Natural killer cell (primary cell): Measurements from ENCODE around the gene TESMIN. TPM values are rescaled to one million over a fixed set of nuclear protein-coding genes. Genes with fewer than 3 reads are reported as not detected.

ENCODE experiments used
- ATAC-seq, 3 donors: fragments of 150-1000 bp in 2 of 3; fragments of 200-7000 bp in 1 of 3; cut with Tn5 transposase; 1 replicate in 1 of 3; 2 replicates in 2 of 3; pipeline ENCODE4 v1.10.0; 2021; ENCODE audit warnings: mild to moderate bottlenecking in 2 of 3, moderate library complexity in 2 of 3
- DNase-seq, 2 donors: peaks; one replicate each; pipeline versions ENCODE4 v3.0.0 to v3.0.0-alpha.2; 2013 to 2021; ENCODE audit warnings: mixed read lengths in 1 of 2
- H3K27ac ChIP-seq: one replicate; pipeline ENCODE4 v1.5.1; 2013; ENCODE audit warnings: mild to moderate bottlenecking, low read length
- H3K27me3 ChIP-seq: one replicate; pipeline ENCODE4 v1.6.1; 2013; ENCODE audit warnings: low read length; ENCODE audit not compliant: control insufficient read depth, insufficient read depth
- H3K36me3 ChIP-seq: one replicate; pipeline ENCODE4 v1.6.1; 2013; ENCODE audit warnings: low read length; ENCODE audit not compliant: control insufficient read depth, insufficient read depth
- H3K4me1 ChIP-seq: one replicate; pipeline ENCODE4 v1.6.1; 2013; ENCODE audit warnings: low read length; ENCODE audit not compliant: control insufficient read depth, insufficient read depth
- H3K4me3 ChIP-seq: one replicate; pipeline ENCODE4 v1.5.1; 2013; ENCODE audit warnings: low read length
- H3K9me3 ChIP-seq: one replicate; pipeline ENCODE4 v1.6.1; 2013; ENCODE audit warnings: low read length; ENCODE audit not compliant: control insufficient read depth, insufficient read depth
- H3K27ac Mint-ChIP-seq, 2 donors: one replicate each; pipeline ENCODE4 v1.8.0; 2022; ENCODE audit warnings: mild to moderate bottlenecking in 2 of 2, mixed read lengths in 2 of 2, moderate library complexity in 1 of 2
- H3K27me3 Mint-ChIP-seq, 2 donors: one replicate each; pipeline ENCODE4 v1.8.0; 2022; ENCODE audit warnings: low read depth in 2 of 2, mixed read lengths in 2 of 2
- H3K36me3 Mint-ChIP-seq: one replicate; pipeline ENCODE4 v1.8.0; 2022; ENCODE audit warnings: mixed read lengths
- H3K4me1 Mint-ChIP-seq, 2 donors: one replicate each; pipeline ENCODE4 v1.8.0; 2022; ENCODE audit warnings: mixed read lengths in 2 of 2
- H3K4me3 Mint-ChIP-seq: one replicate; pipeline ENCODE4 v1.8.0; 2022; ENCODE audit warnings: mild to moderate bottlenecking, moderate library complexity, mixed read lengths
- H3K9me3 Mint-ChIP-seq, 2 donors: one replicate each; pipeline ENCODE4 v1.8.0; 2022; ENCODE audit warnings: mixed read lengths in 2 of 2
- CTCF ChIP-seq: fragments of 200-600 bp; IDR thresholded peaks from one replicate; pipeline ENCODE4 v1.8.0; 2022; ENCODE audit warnings: antibody characterized with exemption
- WGBS: methylation state at CpG from one replicate; pipeline ENCODE4 v1.1.7; 2013; ENCODE audit warnings: missing lambda C conversion rate; ENCODE audit not compliant: insufficient coverage; 5-methylcytosine and 5-hydroxymethylcytosine counted together
- intact Hi-C: fragments of 100-400 bp; cut with micrococcal nuclease; formaldehyde crosslinking; loops from one replicate; pipeline ENCODE4 v1.14.2; 2022
- total RNA-seq, 4 donors: library from RNA; stranded (reverse); fragments of 120-200 nt in 1 of 4; gene quantifications; one replicate each; pipeline versions ENCODE4 v1.2.3 to v1.2.4, GENCODE V29; 2013 to 2022

The TESMIN gene
- total RNA-seq, 3 donors from 2014 or later (not counting 1 experiment from before 2014, with no cell fraction given): 1.1 to 3.9 (median 1.1) TPM

- peaks cover 0 to 2% of the 10 kb centered on the region in 2 donors for H3K9me3 Mint-ChIP-seq
- peaks cover 3% of the 10 kb centered on the region for H3K9me3 ChIP-seq
- H3K27me3 ChIP-seq: peaks cover 2% of the 10 kb centered on the region
- ATAC-seq: no peak
- DNase-seq: no peak
- TF ChIP-seq CTCF: no peak
- peaks cover 9% of the 10 kb centered on the region for H3K4me1 ChIP-seq
- H3K36me3 Mint-ChIP-seq: no peaks in the 10 kb centered on the region
- peaks cover 19 to 31% of the 10 kb centered on the region in 2 donors for H3K27me3 Mint-ChIP-seq
- intact Hi-C loops: no loop called here
- H3K36me3 ChIP-seq: no peaks in the 10 kb centered on the region
- H3K4me3 ChIP-seq: no peak overlapping the region
- no peak overlapping the region for H3K4me3 Mint-ChIP-seq
- no peak overlapping the region for H3K27ac ChIP-seq
- 93% methylated on average over 10 of the region's 10 CpGs for WGBS
- H3K4me1 Mint-ChIP-seq: peaks cover 12 to 14% of the 10 kb centered on the region in 2 donors
- H3K27ac Mint-ChIP-seq: no peak overlapping the region
These were observed 57.8 kb downstream of the TESMIN start for GRCh38 chr11:68693484-68693882.

GRCh38 chr11:68692871-68693483 is 58.3 kb downstream of the TESMIN start:
- H3K27ac ChIP-seq: no peak overlapping the region
- H3K36me3 Mint-ChIP-seq: no peaks in the 10 kb centered on the region
- DNase-seq (no peak), ATAC-seq (no peak)
- TF ChIP-seq CTCF: no peak
- H3K4me3 ChIP-seq: no peak overlapping the region
- intact Hi-C loops: no loop called here
- H3K9me3 Mint-ChIP-seq: peaks cover 0 to 2% of the 10 kb centered on the region in 2 donors
- peaks cover 2% of the 10 kb centered on the region for H3K27me3 ChIP-seq
- H3K36me3 ChIP-seq: no peaks in the 10 kb centered on the region
- H3K4me1 ChIP-seq: peaks cover 9% of the 10 kb centered on the region
- no peak overlapping the region for H3K4me3 Mint-ChIP-seq
- whole genome bisulfite sequencing: 90% methylated on average over 15 of the region's 15 CpGs
- no peak overlapping the region for H3K27ac Mint-ChIP-seq
- H3K4me1 Mint-ChIP-seq: peaks cover 12 to 14% of the 10 kb centered on the region in 2 donors
- peaks cover 3% of the 10 kb centered on the region for H3K9me3 ChIP-seq
- peaks cover 19 to 36% of the 10 kb centered on the region in 2 donors for H3K27me3 Mint-ChIP-seq

- H3K27ac ChIP-seq: no peak overlapping the region
- H3K4me3 ChIP-seq: no peak overlapping the region
- ATAC-seq (no peak), DNase-seq (no peak)
- intact Hi-C loops: no loop called here
- no peak overlapping the region for H3K4me3 Mint-ChIP-seq
- H3K36me3 ChIP-seq: no peaks in the 10 kb centered on the region
- H3K4me1 Mint-ChIP-seq: peaks cover 12 to 14% of the 10 kb centered on the region in 2 donors
- no peak for TF ChIP-seq CTCF
- H3K36me3 Mint-ChIP-seq: no peaks in the 10 kb centered on the region
- H3K9me3 ChIP-seq: peaks cover 3% of the 10 kb centered on the region
- H3K4me1 ChIP-seq: peaks cover 9% of the 10 kb centered on the region
- peaks cover 23 to 45% of the 10 kb centered on the region in 2 donors for H3K27me3 Mint-ChIP-seq
- 94% methylated on average over 9 of the region's 10 CpGs for WGBS
- H3K27ac Mint-ChIP-seq: no peak overlapping the region
- peaks cover 2% of the 10 kb centered on the region for H3K27me3 ChIP-seq
- H3K9me3 Mint-ChIP-seq: peaks cover 0 to 2% of the 10 kb centered on the region in 2 donors
These were observed 59.2 kb downstream of the TESMIN start for GRCh38 chr11:68692115-68692514.

- no peaks in the 10 kb centered on the region for H3K9me3 ChIP-seq
- peaks cover 29 to 48% of the 10 kb centered on the region in 2 donors for H3K27me3 Mint-ChIP-seq
- whole genome bisulfite sequencing: 80% methylated on average over 9 of the region's 9 CpGs
- ATAC-seq (no peak), DNase-seq (no peak)
- H3K27ac ChIP-seq: no peak overlapping the region
- peaks cover 12 to 14% of the 10 kb centered on the region in 2 donors for H3K4me1 Mint-ChIP-seq
- no peak overlapping the region for H3K4me3 ChIP-seq
- peaks cover 0 to under 1% of the 10 kb centered on the region in 2 donors for H3K9me3 Mint-ChIP-seq
- no peak overlapping the region for H3K4me3 Mint-ChIP-seq
- TF ChIP-seq CTCF: no peak
- H3K36me3 ChIP-seq: no peaks in the 10 kb centered on the region
- peaks cover 9% of the 10 kb centered on the region for H3K4me1 ChIP-seq
- no peaks in the 10 kb centered on the region for H3K36me3 Mint-ChIP-seq
- intact Hi-C loops: no loop called here
- H3K27ac Mint-ChIP-seq: no peak overlapping the region
- peaks cover 2% of the 10 kb centered on the region for H3K27me3 ChIP-seq
These were observed 59.9 kb downstream of the TESMIN start for GRCh38 chr11:68691402-68691784.
